ENCODE data around the gene TGFA. TPM values are rescaled to one million over a fixed set of nuclear protein-coding genes. Genes with fewer than 3 reads are reported as not detected.

Gene TGFA
- total and polyA plus RNA-seq, 9 donors, result 0.08 to 8.7 (median 1.2) TPM

DNA sequence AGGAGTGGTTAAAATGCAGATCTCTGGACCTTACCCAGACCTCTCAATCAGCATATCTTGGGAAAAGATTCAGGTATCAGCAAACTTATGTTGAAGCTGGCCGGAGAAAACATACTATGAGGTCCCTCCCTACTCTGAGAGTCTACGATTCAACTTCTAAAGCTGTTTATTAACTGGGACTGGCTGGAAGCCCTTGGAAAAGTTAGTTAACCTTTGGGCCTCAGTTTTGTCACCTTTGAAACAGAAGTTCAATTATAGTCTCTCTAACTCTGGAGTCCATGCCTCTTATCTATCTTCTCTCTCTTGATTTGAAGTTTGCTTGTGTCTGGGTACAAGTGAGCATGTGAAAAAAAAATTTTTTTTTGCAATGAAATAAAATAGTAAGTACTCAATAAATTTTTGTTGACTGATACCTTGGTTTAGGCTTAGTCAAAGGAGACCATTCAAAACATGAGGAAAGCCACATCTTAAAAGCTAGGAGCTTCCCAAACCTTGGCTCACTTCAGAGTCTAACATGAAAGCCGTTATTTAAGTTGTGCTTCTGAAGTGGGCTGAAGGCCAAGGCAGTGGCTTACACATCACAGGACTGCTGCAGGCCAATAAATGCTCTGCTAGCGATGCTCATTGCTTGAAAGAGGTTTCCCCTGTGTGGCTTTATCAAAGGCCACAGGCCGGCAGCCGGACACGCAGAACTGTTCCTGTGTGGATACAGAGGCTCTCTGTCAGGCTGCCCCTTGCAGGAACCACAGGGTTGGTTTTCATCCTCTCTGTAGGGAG, 141.1 kb downstream of the TGFA start:
- no peak for DNase-seq
- Histone ChIP-seq H3K4me1 (ENCODE audit: insufficient read depth) (no peaks in the 10 kb centered on the region), H3K4me3 (no peak overlapping the region), H3K27me3 (no peaks in the 10 kb centered on the region), H3K27ac (no peak overlapping the region), H3K9me3 (no peaks in the 10 kb centered on the region), H3K36me3 (no peaks in the 10 kb centered on the region)
- no peak for TF ChIP-seq CTCF (IDR thresholded peaks at IDR 0.05)
- no peak for TF ChIP-seq EP300 (IDR thresholded peaks at IDR 0.05)
- no peak for TF ChIP-seq POLR2A (IDR thresholded peaks at IDR 0.05)
- intact Hi-C loops (cut with DNase I), result no loop called here
- 31 to 42% (median 39%) methylated on average over 7 of the region's 7 CpGs for WGBS, 3 donors

DNA sequence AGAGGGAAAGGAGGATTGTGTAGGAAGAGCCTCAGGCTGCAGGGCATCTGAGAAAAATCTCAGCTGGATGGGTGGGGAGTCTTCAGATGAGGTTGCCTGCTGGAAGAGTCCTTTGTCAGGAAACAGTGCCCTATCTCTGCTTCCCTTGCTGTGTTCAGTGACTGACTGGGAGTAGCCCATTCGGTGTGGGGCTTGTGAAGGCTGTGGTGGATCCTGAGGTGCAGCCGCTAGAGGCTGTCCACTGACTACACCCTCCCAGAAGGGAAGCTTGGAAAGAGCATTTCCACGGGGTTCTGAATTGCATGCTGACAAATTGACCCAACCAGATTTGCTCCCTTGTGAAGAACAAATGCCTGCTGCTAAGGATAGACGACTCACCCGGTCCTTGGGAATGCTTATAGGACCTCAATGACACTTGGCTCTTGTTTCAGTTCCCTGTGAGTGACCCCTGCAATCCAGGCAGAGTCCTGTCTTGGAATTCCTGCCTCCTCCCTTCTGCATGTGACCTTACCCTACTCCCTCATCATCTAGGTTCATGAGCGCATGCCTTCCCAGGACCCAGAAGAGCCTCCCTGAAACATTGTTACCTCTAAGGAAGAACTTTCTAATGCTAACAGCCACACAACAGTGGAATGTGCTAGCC, 142.0 kb downstream of the TGFA start:
- no peak overlapping the region for H3K4me3 ChIP-seq
- TF ChIP-seq CTCF (IDR thresholded peaks at IDR 0.05), result no peak
- no peak for TF ChIP-seq EP300 (IDR thresholded peaks at IDR 0.05)
- TF ChIP-seq POLR2A (IDR thresholded peaks at IDR 0.05), result no peak
- 54 to 65% (median 59%) methylated on average over 6 of the region's 6 CpGs for WGBS, 3 donors

DNA sequence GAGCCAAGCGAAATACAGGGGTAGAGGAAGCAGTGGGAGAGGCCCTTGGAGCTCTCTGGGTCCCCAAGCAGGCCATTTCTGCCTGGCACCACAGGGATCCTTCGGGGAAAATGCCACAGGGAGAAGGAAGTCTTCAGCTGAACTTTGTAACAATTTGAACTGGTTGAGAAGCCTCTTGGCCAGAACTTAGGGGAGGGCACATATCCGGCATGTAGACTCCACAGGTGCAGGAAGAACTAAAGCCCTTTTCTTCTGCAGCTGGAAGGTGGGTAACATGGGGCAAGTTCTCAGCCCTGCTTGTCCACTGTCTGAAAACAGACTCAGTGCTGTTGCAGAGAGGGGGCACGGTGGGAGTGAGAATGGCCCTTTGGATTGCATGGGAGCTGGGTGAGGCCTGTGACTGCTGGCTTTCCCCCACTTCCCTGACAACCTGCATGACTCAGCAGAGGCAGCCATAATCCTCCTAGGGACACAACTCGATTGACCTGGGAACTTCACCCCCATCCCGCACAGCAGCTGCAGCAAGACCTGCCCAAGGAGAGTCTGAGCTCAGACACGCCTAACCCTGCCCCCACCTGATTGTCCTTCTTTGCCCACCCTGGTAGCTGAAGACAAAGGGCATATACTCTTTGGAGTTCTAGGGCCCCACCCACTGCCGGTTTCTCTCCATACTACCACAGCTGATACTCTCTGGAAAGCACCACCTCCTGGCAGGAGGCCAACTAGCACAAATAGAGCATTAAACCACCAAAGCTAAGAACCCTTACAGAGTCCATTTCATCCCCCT, 150.2 kb downstream of the TGFA start:
- Histone ChIP-seq H3K4me3 (no peak overlapping the region), H3K4me1 (ENCODE audit: insufficient read depth) (no peaks in the 10 kb centered on the region), H3K27ac (no peak overlapping the region), H3K9me3 (no peaks in the 10 kb centered on the region), H3K27me3 (no peaks in the 10 kb centered on the region), H3K36me3 (no peaks in the 10 kb centered on the region)
- intact Hi-C loops (cut with DNase I), result loop anchor here in 1 of 4 donors (2.0 kb wide), 1 partner anchor 69 kb away; no protein-coding TSS in a partner anchor
- WGBS, 3 donors, result 81 to 86% (median 85%) methylated on average over 8 of the region's 8 CpGs
- no peak for DNase-seq
- TF ChIP-seq POLR2A (IDR thresholded peaks at IDR 0.05), result no peak
- no peak for TF ChIP-seq CTCF (IDR thresholded peaks at IDR 0.05)

More for the DNA sequence above, 142.0 kb downstream of the TGFA start:
- Histone ChIP-seq H3K4me1 (ENCODE audit: insufficient read depth) (no peaks in the 10 kb centered on the region), H3K27me3 (no peaks in the 10 kb centered on the region), H3K27ac (no peak overlapping the region), H3K9me3 (no peaks in the 10 kb centered on the region), H3K36me3 (no peaks in the 10 kb centered on the region)
- no peak for DNase-seq
- intact Hi-C loops (cut with DNase I), result no loop called here

DNA sequence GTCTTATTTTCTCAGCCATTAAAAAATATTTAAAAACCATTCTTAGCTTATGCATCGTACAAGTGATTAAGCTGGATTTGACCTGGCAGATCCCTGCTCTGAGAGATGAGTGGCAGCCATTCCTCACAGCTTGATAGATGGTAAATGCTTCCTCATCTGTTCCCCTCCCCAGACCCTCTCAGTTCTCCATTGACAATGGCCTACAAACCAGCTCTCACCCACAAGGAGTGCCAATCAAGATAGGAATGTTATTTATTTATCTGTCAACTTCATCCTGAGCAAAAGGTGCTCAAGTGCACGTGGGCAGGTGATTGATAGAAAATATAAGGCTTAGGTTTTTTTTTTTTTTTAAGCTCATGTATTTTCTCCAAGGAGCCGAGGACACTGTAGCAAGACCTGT, 153.1 kb downstream of the TGFA start:
- TF ChIP-seq POLR2A (IDR thresholded peaks at IDR 0.05) (no peak), CTCF (IDR thresholded peaks at IDR 0.05) (no peak), EP300 (IDR thresholded peaks at IDR 0.05) (no peak)
- no peak overlapping the region for H3K4me3 ChIP-seq
- intact Hi-C loops (cut with DNase I), result no loop called here
- no peaks in the 10 kb centered on the region for H3K27me3 ChIP-seq
- no peaks in the 10 kb centered on the region for H3K9me3 ChIP-seq
- no peaks in the 10 kb centered on the region for H3K4me1 ChIP-seq (ENCODE audit: insufficient read depth)
- H3K36me3 ChIP-seq, result no peaks in the 10 kb centered on the region
- no peak for DNase-seq
- no peak overlapping the region for H3K27ac ChIP-seq
- WGBS, 3 donors, result 67 to 83% (median 68%) methylated on average over 3 of the region's 3 CpGs
